Ectodermal cell (in vitro differentiated cells): ENCODE data around the gene HTR3E.

Experiments used
- H3K27ac ChIP-seq: 2 replicates; pipeline ENCODE4 v1.7.0; 2013; ENCODE audit warnings: mild to moderate bottlenecking, low read depth, low read length; ENCODE audit not compliant: insufficient read depth, poor library complexity, severe bottlenecking
- H3K27me3 ChIP-seq: 2 replicates; pipeline ENCODE4 v1.7.0; 2013; ENCODE audit warnings: mild to moderate bottlenecking, low read length; ENCODE audit not compliant: insufficient read depth, control insufficient read depth, poor library complexity, severe bottlenecking
- H3K36me3 ChIP-seq: one replicate; pipeline ENCODE4 v1.7.0; 2013; ENCODE audit warnings: low read length; ENCODE audit not compliant: control insufficient read depth, insufficient read depth
- H3K4me1 ChIP-seq: one replicate; pipeline ENCODE4 v1.7.0; 2013; ENCODE audit warnings: low read length; ENCODE audit not compliant: control insufficient read depth, insufficient read depth
- H3K4me3 ChIP-seq: 2 replicates; pipeline ENCODE4 v1.7.0; 2013; ENCODE audit warnings: low read depth, low read length, control low read depth; ENCODE audit not compliant: insufficient read depth
- H3K9me3 ChIP-seq: 2 replicates; pipeline ENCODE4 v1.7.0; 2013; ENCODE audit warnings: mild to moderate bottlenecking, low read length, moderate library complexity; ENCODE audit not compliant: control insufficient read depth
- WGBS, 2 experiments: methylation state at CpG; one replicate each; pipeline ENCODE4 v1.1.7; 2013; ENCODE audit warnings: missing lambda C conversion rate in 2 of 2; 5-methylcytosine and 5-hydroxymethylcytosine counted together

The HTR3E gene

DNA sequence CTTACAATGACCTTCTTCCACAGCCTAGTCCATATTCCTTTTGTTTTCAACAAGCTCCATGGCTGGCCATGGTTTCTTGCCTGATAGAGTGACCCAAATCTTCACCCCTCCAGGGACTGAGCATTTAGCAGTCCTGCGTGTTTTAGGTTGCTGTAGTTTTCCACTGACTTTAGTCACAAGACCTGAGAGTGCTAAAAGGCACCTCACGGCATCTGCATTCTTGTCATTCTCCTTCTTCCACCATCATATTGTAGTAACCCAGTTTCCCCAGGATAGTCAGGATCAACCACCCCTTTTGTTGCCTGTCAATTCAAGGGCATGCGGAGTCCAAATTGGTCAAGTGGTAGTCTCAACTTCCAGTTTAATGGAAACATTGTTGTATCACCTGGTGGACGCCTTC lies 23.2 kb upstream of the HTR3E start:
- H3K4me3 ChIP-seq: no peak overlapping the region
- no peaks in the 10 kb centered on the region for H3K27me3 ChIP-seq
- H3K4me1 ChIP-seq: no peaks in the 10 kb centered on the region
- H3K9me3 ChIP-seq: peaks cover 2% of the 10 kb centered on the region
- WGBS, 2 experiments: 82 to 84% methylated on average over 4 of the region's 4 CpGs
- no peak overlapping the region for H3K27ac ChIP-seq
- no peaks in the 10 kb centered on the region for H3K36me3 ChIP-seq

DNA sequence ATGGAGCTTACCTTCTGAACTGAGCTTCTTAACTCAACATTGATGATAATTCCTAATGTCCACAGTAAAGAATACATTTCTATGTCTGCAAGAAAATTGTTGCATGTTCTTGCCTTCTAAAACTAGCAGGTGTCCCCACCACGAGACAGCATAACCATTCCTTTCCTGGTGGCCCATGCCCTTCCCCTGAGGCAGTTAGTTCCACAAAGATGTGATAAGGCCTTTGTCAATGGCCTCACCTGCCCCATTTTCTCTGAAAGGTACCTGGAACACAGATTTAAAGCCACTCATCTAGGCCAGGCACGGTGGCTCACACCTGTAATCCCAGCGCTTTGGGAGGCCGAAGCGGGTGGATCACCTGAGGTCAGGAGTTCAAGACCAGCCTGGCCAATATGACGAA lies 21.0 kb upstream of the HTR3E start:
- H3K27me3 ChIP-seq: no peaks in the 10 kb centered on the region
- no peak overlapping the region for H3K27ac ChIP-seq
- no peaks in the 10 kb centered on the region for H3K4me1 ChIP-seq
- no peak overlapping the region for H3K4me3 ChIP-seq
- H3K9me3 ChIP-seq: peaks cover 2% of the 10 kb centered on the region
- WGBS, 2 experiments: 88 to 90% methylated on average over 6 of the region's 6 CpGs
- no peaks in the 10 kb centered on the region for H3K36me3 ChIP-seq

DNA sequence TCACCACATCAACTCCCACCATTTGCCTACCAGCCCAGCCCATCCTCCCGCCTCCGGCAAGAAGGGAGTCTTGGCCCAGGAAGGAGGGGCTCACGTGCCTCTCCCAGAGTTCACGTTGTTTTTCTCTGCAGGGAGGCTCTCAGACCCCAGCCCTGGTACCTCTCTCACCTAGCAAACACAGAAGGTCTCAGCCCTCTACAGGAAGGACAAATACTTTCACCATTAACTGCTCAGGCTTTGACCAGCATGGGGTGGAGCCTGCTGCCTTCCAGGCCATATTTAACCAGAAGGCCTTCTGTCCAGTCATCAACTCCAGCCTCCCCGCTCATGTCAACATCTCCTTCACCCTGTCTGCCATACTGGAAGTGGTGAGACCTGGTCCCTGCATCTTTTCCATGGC lies 19.0 kb upstream of the HTR3E start:
- Histone ChIP-seq H3K4me3 (no peak overlapping the region), H3K27me3 (no peaks in the 10 kb centered on the region), H3K36me3 (no peaks in the 10 kb centered on the region), H3K27ac (no peak overlapping the region), H3K9me3 (no peaks in the 10 kb centered on the region), H3K4me1 (no peaks in the 10 kb centered on the region)
- WGBS, 2 experiments: 65 to 66% methylated on average over 5 of the region's 5 CpGs

DNA sequence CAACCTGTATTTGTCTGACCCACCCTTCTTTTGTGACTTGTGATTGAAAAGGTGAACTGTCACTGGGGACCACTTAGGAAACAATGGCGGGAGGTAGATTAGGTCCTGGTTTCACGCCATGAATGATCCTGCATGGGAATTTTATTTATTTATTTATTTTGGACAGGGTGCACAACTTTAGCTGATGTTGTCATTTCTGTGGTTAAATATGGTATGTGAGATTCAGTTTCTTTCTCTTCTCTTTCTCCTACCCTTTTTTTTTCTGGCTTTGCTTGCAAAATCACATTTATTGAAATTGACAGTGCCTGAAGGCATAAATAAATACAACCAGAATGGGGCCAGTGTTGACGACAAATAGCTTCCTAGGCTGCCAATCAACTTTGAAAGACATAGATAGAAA lies 18.0 kb upstream of the HTR3E start:
- WGBS, 2 experiments: 95 to 96% methylated on average over 3 of the region's 3 CpGs
- H3K4me1 ChIP-seq: no peaks in the 10 kb centered on the region

DNA sequence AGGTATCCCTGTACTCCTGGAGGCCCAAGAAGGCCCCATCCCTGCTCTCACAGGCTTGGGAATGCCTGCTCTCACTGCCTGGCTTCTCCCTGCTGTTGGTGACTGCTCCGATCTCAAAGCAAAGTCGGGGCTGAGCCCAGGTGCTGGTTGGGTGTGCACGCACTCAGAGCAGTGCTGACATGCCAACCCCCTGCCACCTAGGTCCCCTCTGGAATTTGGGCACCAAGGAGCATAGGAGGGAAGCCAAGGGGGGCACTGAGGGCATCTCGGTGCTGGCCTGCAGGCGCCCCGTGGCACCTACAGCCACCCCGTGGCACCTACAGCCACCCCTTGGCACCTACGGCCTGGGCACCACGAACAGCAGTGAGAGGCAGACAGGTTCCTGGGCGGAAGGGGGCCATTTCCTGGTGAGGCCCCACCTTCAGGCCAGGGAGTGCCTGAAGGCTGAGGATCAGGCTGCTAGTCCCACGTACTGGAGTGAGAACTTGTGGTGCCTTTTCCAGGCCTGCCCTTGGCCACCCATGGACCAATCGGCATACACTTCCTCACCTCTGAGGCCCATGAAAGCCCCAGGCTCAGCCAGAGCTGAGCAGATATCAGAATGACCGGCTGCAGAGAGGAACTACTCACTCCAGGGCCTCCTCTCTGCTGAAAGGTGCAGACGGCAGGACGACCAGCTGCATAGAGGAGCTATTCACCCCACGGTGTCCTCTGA lies 15.6 kb upstream of the HTR3E start:
- WGBS, 2 experiments: 91 to 95% methylated on average over 16 of the region's 16 CpGs
- H3K27ac ChIP-seq: no peak overlapping the region

More for the DNA sequence above, 18.0 kb upstream of the HTR3E start:
- Histone ChIP-seq H3K36me3 (no peaks in the 10 kb centered on the region), H3K4me3 (no peak overlapping the region), H3K27ac (no peak overlapping the region), H3K9me3 (no peaks in the 10 kb centered on the region), H3K27me3 (no peaks in the 10 kb centered on the region)

DNA sequence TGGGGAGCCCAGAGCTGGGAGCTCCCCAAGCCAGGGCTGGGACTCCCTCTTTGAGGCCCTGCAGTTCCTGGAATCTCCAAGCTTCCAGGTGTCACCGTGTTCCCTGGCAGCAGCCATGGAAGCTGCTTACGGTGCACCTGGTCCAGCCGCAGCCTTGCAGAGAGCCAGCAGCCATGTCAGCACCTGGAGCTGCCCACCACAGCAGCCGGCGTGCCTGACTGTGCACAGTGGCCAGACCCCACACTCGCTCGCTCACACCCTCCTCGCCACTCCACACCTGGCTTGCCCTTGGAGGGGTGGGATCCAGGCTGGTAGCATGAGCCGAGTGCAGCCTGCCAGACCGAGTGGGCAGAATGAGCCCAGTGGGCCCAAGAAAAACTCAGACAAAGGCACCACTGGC lies 14.8 kb upstream of the HTR3E start:
- no peak overlapping the region for H3K4me3 ChIP-seq
- no peaks in the 10 kb centered on the region for H3K27me3 ChIP-seq
- no peaks in the 10 kb centered on the region for H3K36me3 ChIP-seq
- 95 to 96% methylated on average over 10 of the region's 10 CpGs for WGBS, 2 experiments
- H3K27ac ChIP-seq: no peak overlapping the region
- no peaks in the 10 kb centered on the region for H3K4me1 ChIP-seq
- no peaks in the 10 kb centered on the region for H3K9me3 ChIP-seq

More for the DNA sequence above, 15.6 kb upstream of the HTR3E start:
- Histone ChIP-seq H3K36me3 (no peaks in the 10 kb centered on the region), H3K27me3 (no peaks in the 10 kb centered on the region), H3K9me3 (no peaks in the 10 kb centered on the region), H3K4me1 (no peaks in the 10 kb centered on the region), H3K4me3 (no peak overlapping the region)

DNA sequence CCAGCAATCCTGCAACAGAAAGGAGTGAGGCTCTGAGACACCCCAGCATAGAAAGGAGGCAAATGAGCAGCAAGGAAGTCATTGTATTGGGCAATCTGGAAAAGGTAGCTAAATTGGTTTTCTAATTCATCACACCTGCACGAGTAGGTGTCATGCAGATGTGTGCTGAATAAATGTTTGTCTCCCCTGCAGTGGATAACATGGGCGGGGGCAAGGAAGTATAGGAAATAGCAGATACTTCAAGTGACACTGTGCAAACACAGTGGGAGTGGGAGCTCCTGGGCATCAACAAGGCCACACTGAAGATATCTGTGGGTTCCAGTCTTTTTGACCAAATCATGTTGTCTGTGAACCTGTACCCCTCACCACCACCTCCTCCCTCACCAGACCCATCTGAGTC lies 14.4 kb upstream of the HTR3E start:
- 91 to 93% methylated on average over 2 of the region's 2 CpGs for WGBS, 2 experiments
- Histone ChIP-seq H3K36me3 (no peaks in the 10 kb centered on the region), H3K27me3 (no peaks in the 10 kb centered on the region), H3K4me1 (no peaks in the 10 kb centered on the region), H3K4me3 (no peak overlapping the region), H3K9me3 (no peaks in the 10 kb centered on the region), H3K27ac (no peak overlapping the region)

DNA sequence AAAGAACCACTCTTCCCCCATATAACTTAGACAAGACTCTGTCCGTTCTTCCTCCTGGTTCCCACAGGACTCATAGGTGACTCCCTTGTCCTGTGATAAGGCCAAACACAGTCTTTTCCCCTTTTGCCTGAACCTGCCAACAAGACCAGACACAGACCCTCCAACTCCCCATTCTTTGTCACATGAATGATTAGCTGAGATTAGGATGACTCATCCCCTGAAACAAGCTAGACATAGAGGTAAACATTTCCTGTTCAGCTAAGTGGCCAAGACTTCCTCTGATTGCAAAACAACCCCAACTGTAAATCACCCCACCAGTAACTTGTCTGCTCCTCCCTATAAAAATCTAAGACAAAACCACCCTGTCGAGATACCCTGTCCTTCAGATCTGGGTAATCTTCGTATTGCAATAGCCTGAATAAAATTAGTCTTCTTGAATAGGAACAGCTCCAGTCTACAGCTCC lies 11.4 kb upstream of the HTR3E start:
- H3K4me3 ChIP-seq: no peak overlapping the region
- H3K4me1 ChIP-seq: no peaks in the 10 kb centered on the region
- H3K27ac ChIP-seq: no peak overlapping the region
- no peaks in the 10 kb centered on the region for H3K27me3 ChIP-seq
- 91 to 93% methylated on average over 3 of the region's 3 CpGs for WGBS, 2 experiments
- no peaks in the 10 kb centered on the region for H3K9me3 ChIP-seq
- H3K36me3 ChIP-seq: no peaks in the 10 kb centered on the region

DNA sequence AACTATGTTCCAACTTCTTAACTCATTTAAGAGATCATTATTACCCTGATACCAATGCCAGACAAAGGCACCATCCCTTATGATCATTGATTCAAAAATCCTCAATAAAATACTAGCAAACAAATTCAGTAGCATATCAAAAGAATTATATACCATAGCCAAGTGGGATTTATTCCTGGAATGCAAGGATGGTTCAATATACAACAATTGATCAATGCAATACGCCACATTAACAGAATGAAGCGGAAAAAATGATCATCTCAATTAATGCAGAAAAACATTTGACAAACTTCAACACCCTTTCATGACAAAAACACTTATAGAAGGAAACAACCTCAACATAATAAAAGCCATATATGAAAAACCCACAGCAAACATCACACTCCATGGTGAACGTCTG lies 4.7 kb upstream of the HTR3E start:
- H3K9me3 ChIP-seq: no peaks in the 10 kb centered on the region

DNA sequence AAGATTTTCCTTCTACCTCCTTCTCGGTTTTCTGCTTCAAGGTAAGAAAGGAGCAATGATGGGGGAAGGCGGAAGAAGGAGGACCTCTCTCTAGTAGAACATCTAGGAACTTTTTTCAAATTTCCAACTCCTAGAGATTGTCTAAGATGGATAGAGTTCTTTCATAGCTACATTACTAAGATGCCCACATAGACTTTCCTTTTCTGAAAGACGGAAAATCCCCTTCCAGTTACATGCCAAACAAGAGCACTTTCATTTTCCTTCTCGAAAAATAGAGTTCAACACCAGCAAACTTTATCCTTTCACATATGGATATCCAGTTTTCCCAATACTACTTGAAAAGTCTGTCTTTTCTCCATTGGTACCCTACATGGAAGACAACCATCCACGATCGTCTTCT lies 692 bp downstream of the HTR3E start:
- Histone ChIP-seq H3K4me1 (no peaks in the 10 kb centered on the region), H3K36me3 (no peaks in the 10 kb centered on the region), H3K27me3 (no peaks in the 10 kb centered on the region), H3K9me3 (no peaks in the 10 kb centered on the region), H3K27ac (no peak overlapping the region), H3K4me3 (no peak overlapping the region)
- WGBS, 2 experiments: 92 to 95% methylated on average over 6 of the region's 6 CpGs

More for the DNA sequence above, 4.7 kb upstream of the HTR3E start:
- no peak overlapping the region for H3K27ac ChIP-seq
- no peaks in the 10 kb centered on the region for H3K4me1 ChIP-seq
- no peak overlapping the region for H3K4me3 ChIP-seq
- WGBS, 2 experiments: 88% methylated on average over 3 of the region's 3 CpGs
- no peaks in the 10 kb centered on the region for H3K27me3 ChIP-seq
- H3K36me3 ChIP-seq: no peaks in the 10 kb centered on the region
